ENCODE measurements around the gene POLE.

The POLE gene

GRCh38 chr12:132582058-132582420 is 105.1 kb downstream of the POLE start:
- DNase-seq (ENCODE audit: low read depth, low spot score) = no peak

GRCh38 chr12:132581348-132582057 is 105.6 kb downstream of the POLE start:
- no peak for DNase-seq (ENCODE audit: low read depth, low spot score)

GRCh38 chr12:132580701-132581292 is 106.3 kb downstream of the POLE start:
- no peak for DNase-seq (ENCODE audit: low read depth, low spot score)

GRCh38 chr12:132579744-132580143 is 107.4 kb downstream of the POLE start:
- no peak for DNase-seq (ENCODE audit: low read depth, low spot score)

- DNase-seq (ENCODE audit: low read depth, low spot score) = no peak
Observed at GRCh38 chr12:132578826-132579225, 108.3 kb downstream of the POLE start.

GRCh38 chr12:132578118-132578517 is 109.0 kb downstream of the POLE start:
- DNase-seq (ENCODE audit: low read depth, low spot score) = no peak

- no peak for DNase-seq (ENCODE audit: low read depth, low spot score)
Observed at GRCh38 chr12:132577191-132577920, 109.8 kb downstream of the POLE start.

GRCh38 chr12:132576701-132577100 is 110.4 kb downstream of the POLE start:
- DNase-seq (ENCODE audit: low read depth, low spot score) = no peak

GRCh38 chr12:132575661-132576060 is 111.5 kb downstream of the POLE start:
- no peak for DNase-seq (ENCODE audit: low read depth, low spot score)

- no peak for DNase-seq (ENCODE audit: low read depth, low spot score)
Observed at GRCh38 chr12:132574271-132574996, 112.7 kb downstream of the POLE start.

Data from ELF-1 (cell line).